GM19468 (cell line): ENCODE results near the gene GCK.

Experiments used
- ATAC-seq: cut with Tn5 transposase; IDR thresholded peaks from one replicate; pipeline ENCODE4 v1.9.1; 2021; ENCODE audit warnings: mild to moderate bottlenecking, moderate library complexity, moderate number of reproducible peaks; ENCODE audit not compliant: unreplicated experiment; ENCODE audit errors: extremely low read depth

GCK gene

DNA sequence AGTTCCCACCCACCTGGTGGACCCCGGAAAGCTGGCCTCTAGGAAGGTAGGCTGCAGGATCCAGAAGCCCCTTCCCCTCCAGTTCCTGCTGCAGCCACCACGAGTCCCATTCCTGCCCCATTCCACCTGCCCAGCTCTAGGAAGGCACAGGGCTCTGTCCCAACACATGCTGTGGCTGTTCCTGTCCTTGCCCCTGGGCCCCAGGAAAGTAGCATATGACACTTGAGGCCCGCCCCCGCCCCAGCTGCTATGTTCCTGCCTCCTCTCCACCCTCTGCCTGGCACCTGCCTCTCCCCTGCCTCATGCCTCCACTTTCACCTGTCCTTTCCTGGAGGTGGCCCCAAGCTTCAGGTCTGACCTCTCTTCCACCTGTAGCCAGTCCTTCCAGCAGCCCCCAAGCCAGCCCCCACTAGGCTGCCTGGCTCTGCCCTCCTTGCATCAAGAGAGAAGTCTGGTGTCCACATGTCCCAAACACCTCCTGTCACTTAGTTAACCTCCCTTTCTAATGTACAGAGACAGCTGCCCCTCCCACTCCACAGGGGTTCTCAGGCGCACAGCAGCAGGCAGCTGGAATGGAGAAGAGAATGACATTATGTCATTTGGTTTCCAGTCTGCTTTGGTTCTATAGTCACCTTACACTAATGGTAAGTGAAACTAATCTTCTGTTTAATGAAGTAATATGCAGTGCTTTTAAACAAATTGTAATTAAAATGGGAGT is 34.3 kb upstream of the GCK start:
- no peak for ATAC-seq

DNA sequence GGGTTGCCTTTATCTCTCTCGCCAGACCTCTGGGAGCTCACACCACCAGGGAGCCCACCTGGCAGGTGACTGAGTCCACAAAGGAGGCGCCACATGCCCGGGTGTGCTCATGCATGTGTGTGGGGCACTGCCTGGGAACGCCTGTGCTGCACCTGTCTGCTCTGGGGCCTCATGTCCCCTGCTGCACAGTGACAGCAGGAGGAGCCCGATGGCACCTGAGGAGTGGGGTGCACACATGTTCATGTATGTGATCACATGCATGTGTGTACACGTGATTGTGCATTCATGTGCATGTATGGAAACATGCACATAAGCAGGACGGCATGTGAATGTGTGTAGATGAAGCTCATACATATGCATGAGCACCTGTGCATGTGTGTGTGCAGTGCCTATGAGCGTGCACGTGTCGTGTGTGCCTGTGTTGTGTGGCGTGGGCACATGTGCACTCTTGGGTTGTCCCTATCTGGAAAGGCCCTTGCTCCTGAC is 33.6 kb upstream of the GCK start:
- no peak for ATAC-seq

DNA sequence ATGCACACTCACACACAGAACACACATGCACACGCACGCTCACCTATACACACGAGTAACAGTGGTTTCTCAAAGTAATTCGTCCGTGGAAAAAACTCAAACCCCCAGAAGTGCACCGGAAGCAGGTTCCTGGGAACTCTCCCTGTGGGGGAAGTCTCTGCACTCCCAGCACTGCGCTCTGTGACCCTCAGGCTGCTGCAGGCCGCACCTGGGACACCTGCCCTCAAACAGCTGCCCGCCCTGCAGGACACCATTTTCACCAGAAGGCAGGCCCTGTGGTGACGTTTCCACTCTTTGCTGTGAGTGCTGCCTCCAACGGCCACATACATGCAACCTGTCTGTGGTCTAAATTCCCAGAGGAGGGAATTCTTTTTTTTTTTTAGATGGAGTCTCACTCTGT is 32.8 kb upstream of the GCK start:
- ATAC-seq: no peak

DNA sequence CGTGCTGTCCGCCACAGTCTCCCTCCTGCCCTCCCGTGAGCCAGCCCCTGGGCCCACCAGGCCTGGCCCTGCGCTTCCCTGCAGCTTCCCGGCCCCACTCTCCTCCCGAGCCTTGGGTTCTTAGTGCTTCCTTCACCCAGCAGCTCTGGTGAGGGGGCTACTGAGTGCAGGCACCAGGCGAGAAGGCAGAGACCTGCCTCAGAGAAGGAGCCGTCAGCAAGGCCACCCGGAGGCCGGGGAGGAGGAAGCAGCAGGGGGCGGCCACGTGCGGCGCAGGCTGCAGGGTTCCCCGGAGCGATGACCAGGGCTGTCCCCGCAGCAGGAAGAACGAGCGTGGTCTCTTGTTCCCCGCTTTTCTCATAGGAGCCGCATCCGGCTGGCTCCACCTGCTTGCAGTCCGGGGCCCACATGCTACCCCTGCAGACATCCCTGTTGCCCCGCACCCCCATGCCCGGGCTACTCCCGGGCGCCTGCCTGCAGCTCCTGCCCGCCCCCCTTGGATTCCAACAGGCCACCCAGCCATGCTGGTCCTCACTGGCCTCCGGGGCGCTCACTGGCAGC is 32.1 kb upstream of the GCK start:
- ATAC-seq: no peak

DNA sequence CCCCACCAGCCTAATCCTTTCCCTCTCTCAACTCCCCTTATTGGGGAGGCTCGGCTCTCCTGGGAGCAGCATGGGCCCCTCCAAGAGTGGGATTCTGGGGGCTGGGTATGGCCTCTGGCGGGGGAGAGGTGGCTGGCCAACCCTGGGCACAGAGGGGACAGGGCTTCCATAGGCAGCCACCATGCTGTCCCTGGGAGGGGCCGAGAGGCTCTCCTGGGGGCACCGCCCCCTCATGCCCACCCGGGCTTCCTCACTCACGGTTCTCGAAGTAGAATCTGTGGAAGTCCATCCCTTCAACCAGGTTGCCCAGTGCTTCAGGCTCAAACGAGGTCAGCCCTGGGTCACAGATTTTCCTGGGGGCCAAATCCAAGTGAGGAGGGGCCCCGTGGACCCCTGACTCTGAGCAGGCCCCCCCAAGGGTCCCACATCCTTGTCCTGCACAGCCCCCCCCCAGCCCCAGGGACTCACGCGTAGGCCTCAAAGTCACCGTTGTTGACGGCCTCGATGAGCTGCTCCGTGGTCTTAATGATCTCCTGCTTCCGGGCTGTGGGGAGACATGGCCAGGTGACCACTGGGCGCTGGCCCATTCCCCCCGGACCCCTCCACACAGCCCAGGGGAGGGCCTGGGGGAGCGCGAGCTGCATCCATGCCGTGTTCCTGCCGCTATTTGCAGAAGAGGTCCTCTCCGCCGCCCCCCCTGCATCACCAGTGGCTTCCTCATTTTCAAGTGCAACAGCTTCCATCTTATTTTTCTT is 31.3 kb upstream of the GCK start:
- no peak for ATAC-seq

DNA sequence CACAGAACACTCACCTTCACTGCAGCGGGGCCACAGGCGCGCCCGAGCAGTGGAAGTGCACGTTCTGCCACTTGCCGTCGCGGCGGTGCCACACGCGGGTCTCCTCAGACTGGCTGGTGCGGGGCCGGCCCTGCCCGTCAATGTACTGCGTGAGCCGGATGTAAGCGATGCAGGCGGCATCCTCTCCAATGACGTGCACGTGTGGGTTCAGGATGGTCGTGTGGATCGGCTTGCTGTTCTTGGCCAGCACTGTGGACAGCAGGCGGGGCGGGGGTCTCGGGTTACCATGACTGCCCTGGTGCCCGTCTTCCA is 30.8 kb upstream of the GCK start:
- ATAC-seq: no peak

DNA sequence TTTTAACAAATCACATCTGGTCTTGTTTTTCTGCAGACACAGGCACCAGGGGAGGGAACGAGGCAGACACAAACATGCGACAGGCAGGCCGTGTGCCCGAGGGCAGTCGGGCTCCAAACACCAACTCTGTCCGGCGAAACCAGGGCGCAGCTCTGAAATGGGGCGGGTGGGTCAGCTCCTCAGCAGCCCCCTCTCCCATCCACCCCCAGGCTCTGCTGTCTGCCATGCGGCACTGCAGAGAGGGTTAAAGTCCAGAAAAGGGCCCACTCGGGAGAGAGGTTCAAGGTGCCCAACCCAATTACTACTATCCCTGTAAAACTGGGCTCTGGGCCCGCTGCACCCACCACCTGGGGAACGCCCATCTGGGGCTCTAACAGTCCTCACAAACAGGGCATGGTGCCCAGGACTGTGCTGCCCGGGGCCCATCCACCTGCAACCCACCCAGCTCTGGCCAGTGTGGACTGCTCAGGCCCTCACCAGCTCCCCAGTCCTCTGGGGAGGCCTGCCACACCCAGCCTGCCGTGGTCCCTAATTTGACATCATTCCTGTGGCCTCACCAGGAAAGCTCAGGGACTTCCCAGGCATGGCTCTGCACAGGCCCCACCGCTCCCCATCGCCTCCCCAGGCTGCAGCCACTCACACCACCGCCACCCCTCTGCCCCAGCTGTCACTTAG is 30.3 kb upstream of the GCK start:
- no peak for ATAC-seq

DNA sequence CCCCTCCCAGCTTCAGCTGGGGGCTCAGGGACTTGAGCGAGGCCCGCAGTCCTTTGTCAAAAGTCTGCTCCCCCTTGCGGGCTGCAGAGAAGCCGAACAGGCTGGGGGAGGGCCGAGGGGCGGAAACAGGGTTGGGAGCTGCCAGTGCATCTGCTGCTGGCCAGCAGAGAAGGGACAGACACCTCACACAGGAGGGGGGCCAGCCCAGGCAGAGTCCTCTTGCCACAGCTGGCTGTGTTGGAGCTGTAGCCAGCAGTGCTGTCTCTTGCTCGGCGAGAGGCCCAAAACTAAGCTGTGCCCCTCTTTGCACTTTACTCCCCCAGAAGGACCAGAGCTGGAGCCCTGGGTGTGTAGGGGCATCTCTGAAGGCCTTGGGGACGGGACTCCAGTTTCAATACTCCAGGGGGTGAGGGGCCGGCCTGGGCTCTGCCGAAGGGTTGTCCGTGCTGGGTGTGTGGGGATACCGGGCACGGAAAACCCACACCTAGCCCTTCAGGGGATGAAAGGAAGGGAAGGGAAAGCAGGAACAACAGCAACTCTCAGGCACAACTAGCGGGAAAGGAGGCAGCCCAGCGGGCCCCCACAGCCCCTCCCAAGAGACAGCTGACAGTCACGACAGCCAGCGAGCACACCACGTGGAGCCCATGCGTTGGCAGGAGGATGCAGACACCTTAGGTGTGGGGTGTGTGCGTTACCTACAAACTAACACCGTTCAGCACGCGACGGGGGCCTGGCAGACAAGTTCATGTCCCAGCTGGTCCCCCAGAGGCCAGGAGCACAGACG is 29.4 kb upstream of the GCK start:
- no peak for ATAC-seq

DNA sequence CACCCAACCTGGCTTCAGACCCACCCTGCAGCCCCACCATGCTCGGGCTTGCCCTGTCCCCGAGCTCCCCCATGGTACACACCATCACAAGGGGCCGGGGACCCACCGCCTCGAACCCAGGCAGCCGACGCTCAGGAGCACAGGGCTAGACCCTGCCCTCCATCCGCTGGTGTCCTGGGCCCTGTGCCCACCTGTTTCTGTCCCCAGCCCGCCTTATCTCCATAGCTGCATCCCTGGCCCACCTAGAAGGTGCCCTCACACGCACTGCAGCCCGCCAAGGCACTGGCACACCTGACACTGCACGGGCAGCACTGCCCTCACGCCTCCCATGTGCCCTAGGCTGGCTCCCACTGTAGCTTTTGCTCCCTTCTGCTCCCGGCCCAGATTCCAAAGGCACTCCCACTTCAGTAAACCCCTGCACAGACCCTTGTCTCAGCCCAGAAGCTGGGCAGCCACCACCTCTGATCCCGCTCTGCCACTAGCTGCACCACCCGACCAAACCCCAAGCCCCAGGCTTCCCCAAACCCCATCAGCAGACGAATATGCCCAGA is 28.7 kb upstream of the GCK start:
- no peak for ATAC-seq

DNA sequence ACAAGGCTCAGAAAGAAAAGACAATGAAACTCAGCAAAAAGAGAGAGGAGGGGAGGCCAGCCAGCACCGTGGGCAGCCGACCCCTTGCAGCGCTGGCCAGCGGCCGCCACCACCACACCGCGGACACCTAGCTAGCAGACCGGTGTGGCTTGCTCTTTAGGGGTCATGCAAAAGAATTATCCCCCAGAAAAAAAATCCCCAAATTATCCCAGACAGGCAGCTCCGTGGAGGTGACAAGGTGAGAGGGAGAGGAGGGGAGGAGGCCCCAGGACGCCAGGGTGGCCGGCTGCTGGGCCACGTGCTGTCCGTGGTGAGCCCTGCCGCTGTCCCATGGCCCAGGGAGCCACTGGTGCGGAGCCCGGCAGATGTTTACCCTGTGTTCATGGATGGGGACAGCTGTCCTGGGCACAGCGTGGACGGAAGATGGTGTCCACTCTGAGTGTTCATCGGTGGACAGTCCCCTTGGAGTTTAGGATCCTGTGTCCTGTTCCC is 28.0 kb upstream of the GCK start:
- no peak for ATAC-seq

DNA sequence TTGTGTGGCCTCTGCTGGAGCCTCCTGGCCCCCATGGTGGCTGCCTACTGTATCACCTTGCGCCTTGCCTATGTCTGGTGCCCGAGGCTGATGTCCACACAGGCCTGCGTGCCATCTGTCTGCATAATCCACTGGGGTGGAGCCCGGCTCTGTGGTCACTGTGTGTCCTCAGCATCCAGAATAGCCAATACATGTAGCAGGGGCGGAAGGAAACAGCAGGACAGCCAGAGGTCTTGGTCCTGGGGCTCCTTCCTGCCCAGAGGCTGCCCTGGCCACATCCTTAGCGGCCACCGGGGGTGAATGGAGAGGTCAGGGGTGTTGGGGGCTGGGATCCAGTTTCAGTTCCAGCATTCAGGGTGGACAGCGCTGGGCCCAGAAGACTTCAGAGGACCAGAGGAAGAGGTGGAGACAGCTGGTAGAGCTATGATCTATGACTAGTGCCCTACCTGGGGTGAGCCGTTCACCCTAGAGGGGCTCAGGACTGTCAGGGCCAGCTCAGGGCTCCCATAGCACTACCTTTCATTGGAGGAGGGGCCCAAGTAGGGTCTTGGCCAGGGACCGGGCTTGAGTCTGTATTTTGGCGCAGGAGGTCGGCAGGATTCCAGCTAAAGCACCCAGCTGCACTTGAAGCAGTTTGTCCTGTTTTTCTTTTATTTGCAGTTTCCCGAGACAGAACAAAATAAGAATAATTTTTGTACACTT is 27.4 kb upstream of the GCK start:
- ATAC-seq: no peak

DNA sequence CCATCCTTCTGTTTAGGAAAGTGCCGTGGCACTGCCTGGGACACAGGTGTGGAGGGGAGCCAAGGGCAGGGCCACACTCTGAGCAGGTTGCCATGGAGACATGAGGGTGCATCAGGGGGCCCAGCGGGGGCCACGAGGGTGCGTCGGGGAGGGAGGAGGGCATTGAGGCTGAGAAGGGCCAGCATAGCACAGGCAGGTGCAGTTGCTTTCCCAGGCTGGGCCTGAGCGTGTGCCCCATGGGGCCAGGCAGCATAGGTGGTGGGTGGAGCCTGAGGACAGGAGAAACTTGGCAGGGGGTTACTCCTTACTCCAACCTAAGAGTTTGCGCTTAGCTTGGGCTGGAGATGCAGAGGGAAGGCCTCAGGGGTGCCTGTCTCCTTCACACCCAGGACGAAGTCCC is 26.8 kb upstream of the GCK start:
- ATAC-seq: no peak

DNA sequence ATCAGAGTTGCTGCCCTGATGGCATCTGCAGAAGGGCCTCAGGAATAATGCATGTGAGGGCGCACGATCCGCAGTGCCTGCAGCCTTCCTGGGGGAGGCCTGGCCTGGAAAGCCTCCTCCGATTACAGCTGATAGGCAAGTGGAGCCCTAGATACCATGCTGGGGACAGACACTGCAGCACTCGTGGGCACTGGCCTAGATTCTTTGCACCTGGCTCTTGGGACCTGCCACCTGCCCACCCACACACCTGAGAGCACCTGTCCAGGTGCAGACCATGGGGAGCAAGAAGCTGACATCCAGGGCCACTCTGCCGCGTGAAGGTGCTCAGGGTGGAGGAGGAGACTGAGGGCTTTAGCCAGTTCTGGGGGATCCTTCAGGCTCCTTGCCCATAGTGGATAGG is 26.3 kb upstream of the GCK start:
- no peak for ATAC-seq

DNA sequence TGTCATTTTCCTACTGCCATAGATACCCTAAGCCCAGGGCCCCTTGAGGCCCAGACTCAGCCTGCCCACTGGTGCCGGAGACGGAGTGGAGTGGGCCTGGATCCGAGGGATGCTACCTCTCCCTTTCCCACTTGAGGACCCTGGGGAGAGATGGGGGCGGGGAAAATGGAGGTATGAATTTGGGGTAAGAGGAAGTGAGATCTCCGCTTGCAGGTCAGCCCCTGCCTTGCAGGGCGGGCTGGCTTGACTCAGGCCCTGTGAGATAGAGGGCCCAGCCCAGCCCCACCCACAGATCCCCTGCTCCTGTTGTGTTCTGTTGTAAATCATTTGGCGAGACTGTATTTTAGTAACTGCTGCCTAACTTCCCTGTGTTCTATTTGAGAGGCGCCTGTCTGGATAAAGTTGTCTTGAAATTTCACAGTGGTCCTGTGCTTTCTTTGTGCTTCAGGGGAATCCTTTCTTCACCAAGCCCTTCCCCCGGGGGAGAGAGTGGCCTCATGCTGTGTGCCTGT is 24.7 kb upstream of the GCK start:
- ATAC-seq: no peak

DNA sequence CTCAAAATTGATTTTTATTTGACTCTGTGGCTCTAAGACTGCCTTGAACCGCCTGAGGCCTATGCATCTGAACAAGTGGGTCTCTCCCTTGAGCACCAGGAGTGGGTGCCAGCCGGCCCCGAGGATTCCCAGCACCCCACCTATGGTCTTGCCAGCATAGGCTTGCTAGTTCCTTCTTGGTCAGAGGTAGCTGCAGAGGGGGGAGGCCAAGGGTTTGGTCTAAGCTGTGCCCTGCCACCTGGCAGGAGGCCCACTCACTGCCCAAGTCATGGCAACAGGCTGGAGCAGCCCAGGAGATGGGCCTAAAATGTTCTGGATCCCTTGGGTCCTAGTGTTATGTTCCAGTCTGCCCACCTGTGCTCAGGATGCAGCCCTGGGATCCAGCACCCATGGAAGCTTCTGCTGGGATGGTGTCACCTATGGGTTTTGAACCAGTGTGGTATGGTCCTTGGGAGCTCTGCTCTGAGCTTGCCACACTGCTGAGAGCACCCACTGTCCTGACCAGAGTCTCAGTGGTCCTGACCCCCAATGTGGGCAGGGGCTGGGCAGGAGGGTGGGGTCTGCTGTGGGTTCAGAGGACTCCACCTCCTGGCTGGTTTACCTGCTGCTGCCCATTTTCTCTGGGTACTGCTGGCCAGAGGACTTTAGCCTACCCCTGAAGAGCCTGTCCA is 24.1 kb upstream of the GCK start:
- ATAC-seq: no peak

DNA sequence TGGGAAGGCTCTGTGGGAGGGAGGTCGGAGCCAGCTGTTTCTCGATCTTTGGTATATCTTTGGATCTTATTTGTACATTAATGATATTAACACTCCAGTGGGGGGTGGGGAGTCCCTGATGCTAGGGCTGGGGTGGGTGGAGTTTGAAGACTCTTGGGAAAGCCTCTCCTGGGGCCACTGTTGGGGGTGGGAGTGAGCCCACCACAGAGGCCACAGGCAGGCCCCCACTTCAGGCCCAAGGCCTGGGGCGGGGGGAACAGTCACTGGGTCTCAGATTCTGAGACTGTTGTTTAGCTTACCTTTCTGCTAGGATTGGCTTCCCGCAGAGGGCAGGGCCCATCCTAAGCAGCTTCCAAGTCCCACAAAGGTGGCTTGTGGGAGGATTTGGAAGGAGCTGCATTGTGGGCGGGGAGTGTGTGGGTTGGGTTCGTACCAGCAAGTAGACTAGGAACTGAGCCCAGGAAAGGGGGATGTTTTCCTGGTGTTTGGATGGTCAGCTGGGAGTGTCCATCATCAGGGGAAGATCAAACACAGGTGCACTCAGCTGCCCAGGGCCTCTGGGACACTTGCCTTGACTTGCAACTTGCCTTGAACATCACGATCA is 23.4 kb upstream of the GCK start:
- ATAC-seq: no peak

DNA sequence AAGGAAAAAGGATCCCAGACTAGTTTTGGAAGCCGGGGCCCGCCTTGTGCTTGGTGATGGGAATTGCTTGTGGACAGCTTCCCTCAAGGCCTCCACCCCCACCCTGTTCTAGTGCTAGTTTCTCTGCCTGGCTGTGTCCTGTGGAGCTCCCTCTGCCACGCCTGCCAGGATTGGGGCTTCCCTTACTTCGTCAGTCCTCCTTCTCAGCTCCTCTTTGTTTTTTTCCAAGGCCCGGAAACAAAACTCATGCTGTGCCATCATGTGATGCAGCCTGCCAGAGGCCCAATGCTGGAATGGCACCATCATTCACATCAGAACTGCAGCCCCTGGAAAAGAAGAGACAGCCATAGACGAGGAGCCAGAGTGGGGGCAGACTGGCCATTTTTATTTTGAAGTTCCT is 22.8 kb upstream of the GCK start:
- ATAC-seq: no peak

DNA sequence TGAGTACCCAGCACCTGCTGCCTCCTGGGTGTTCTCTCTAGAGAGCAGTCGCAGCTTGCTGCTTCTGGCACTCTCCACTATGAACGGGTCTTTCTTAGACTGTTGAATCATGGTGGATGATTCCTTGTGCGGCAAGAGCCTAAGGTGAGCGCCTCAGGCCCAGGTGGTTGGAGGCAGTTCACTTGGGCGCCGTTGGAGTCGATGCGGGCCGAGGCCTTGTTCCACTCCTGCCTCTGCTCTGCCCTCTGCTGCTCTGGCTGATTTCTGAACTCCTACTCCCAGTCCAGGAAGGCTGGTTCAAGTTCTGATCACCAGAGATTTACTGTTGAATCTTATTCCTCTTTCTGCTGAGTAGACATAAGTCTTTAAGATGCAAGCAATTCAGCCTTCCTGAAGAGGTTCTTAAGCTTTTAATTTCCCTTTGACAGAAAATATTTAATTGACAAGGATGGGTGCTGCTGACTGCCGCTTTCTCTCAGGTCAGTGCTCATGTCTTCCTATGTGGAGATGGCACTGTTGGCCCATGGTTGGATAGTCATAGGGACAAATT is 22.0 kb upstream of the GCK start:
- ATAC-seq: no peak
